Measurements from ENCODE around the gene SLC9A9.

The SLC9A9 gene

GRCh38 chr3:143654906-143655305 is 193.4 kb downstream of the SLC9A9 start:
- no peak overlapping the region for H3K4me3 ChIP-seq (ENCODE audit: low read depth in 1 of 2, low read length in 2 of 2)
- H3K9me3 ChIP-seq (ENCODE audit: control insufficient read depth in 1 of 2, low read length in 2 of 2): no peaks in the 10 kb centered on the region
- H3K27ac ChIP-seq (ENCODE audit: low read length): no peak overlapping the region
- no peaks in the 10 kb centered on the region for H3K27me3 ChIP-seq (ENCODE audit: low read depth, low read length)
- H3K4me1 ChIP-seq (ENCODE audit: control insufficient read depth in 1 of 2, insufficient read depth in 2 of 2, low read length in 2 of 2): peaks cover 0 to 6% of the 10 kb centered on the region in 2 donors
- peaks cover 0 to 15% of the 10 kb centered on the region in 2 donors for H3K36me3 ChIP-seq (ENCODE audit: control insufficient read depth in 1 of 2, insufficient read depth in 2 of 2, low read length in 2 of 2)

GRCh38 chr3:143653935-143654334 is 194.3 kb downstream of the SLC9A9 start:
- no peaks in the 10 kb centered on the region for H3K27me3 ChIP-seq (ENCODE audit: low read depth, low read length)
- H3K4me1 ChIP-seq (ENCODE audit: control insufficient read depth in 1 of 2, insufficient read depth in 2 of 2, low read length in 2 of 2): peaks cover 0 to 6% of the 10 kb centered on the region in 2 donors
- no peak overlapping the region for H3K27ac ChIP-seq (ENCODE audit: low read length)
- H3K4me3 ChIP-seq (ENCODE audit: low read depth in 1 of 2, low read length in 2 of 2): no peak overlapping the region
- peaks cover 0 to 16% of the 10 kb centered on the region in 2 donors for H3K36me3 ChIP-seq (ENCODE audit: control insufficient read depth in 1 of 2, insufficient read depth in 2 of 2, low read length in 2 of 2)
- H3K9me3 ChIP-seq (ENCODE audit: control insufficient read depth in 1 of 2, low read length in 2 of 2): no peaks in the 10 kb centered on the region

- H3K27me3 ChIP-seq (ENCODE audit: low read depth, low read length): no peaks in the 10 kb centered on the region
- H3K27ac ChIP-seq (ENCODE audit: low read length): no peak overlapping the region
- H3K36me3 ChIP-seq (ENCODE audit: control insufficient read depth in 1 of 2, insufficient read depth in 2 of 2, low read length in 2 of 2): peaks cover 0 to 16% of the 10 kb centered on the region in 2 donors
- no peak overlapping the region for H3K4me3 ChIP-seq (ENCODE audit: low read depth in 1 of 2, low read length in 2 of 2)
- no peaks in the 10 kb centered on the region for H3K9me3 ChIP-seq (ENCODE audit: control insufficient read depth in 1 of 2, low read length in 2 of 2)
- H3K4me1 ChIP-seq (ENCODE audit: control insufficient read depth in 1 of 2, insufficient read depth in 2 of 2, low read length in 2 of 2): peaks cover 0 to 6% of the 10 kb centered on the region in 2 donors
These were observed 194.8 kb downstream of the SLC9A9 start for GRCh38 chr3:143653493-143653892.

GRCh38 chr3:143652118-143652517 is 196.2 kb downstream of the SLC9A9 start:
- Histone ChIP-seq H3K4me3 (ENCODE audit: low read depth in 1 of 2, low read length in 2 of 2) (no peak overlapping the region), H3K36me3 (ENCODE audit: control insufficient read depth in 1 of 2, insufficient read depth in 2 of 2, low read length in 2 of 2) (peaks cover 0 to 16% of the 10 kb centered on the region in 2 donors), H3K4me1 (ENCODE audit: control insufficient read depth in 1 of 2, insufficient read depth in 2 of 2, low read length in 2 of 2) (peaks cover 0 to 6% of the 10 kb centered on the region in 2 donors), H3K27ac (ENCODE audit: low read length) (no peak overlapping the region), H3K27me3 (ENCODE audit: low read depth, low read length) (no peaks in the 10 kb centered on the region), H3K9me3 (ENCODE audit: control insufficient read depth in 1 of 2, low read length in 2 of 2) (no peaks in the 10 kb centered on the region)

GRCh38 chr3:143650827-143651226 is 197.4 kb downstream of the SLC9A9 start:
- Histone ChIP-seq H3K27me3 (ENCODE audit: low read depth, low read length) (no peaks in the 10 kb centered on the region), H3K4me1 (ENCODE audit: control insufficient read depth in 1 of 2, insufficient read depth in 2 of 2, low read length in 2 of 2) (peaks cover 0 to 6% of the 10 kb centered on the region in 2 donors), H3K36me3 (ENCODE audit: control insufficient read depth in 1 of 2, insufficient read depth in 2 of 2, low read length in 2 of 2) (peaks cover 0 to 16% of the 10 kb centered on the region in 2 donors), H3K4me3 (ENCODE audit: low read depth in 1 of 2, low read length in 2 of 2) (no peak overlapping the region), H3K27ac (ENCODE audit: low read length) (no peak overlapping the region), H3K9me3 (ENCODE audit: control insufficient read depth in 1 of 2, low read length in 2 of 2) (no peaks in the 10 kb centered on the region)

- Histone ChIP-seq H3K27ac (ENCODE audit: low read length) (no peak overlapping the region), H3K9me3 (ENCODE audit: control insufficient read depth in 1 of 2, low read length in 2 of 2) (no peaks in the 10 kb centered on the region)
These were observed 198.1 kb downstream of the SLC9A9 start for GRCh38 chr3:143650120-143650519.

GRCh38 chr3:143648708-143649107 is 199.6 kb downstream of the SLC9A9 start:
- no peak overlapping the region for H3K27ac ChIP-seq (ENCODE audit: low read length)
- peaks cover 0 to 6% of the 10 kb centered on the region in 2 donors for H3K4me1 ChIP-seq (ENCODE audit: control insufficient read depth in 1 of 2, insufficient read depth in 2 of 2, low read length in 2 of 2)
- no peaks in the 10 kb centered on the region for H3K9me3 ChIP-seq (ENCODE audit: control insufficient read depth in 1 of 2, low read length in 2 of 2)
- H3K36me3 ChIP-seq (ENCODE audit: control insufficient read depth in 1 of 2, insufficient read depth in 2 of 2, low read length in 2 of 2): peaks cover 0 to 13% of the 10 kb centered on the region in 2 donors
- H3K27me3 ChIP-seq (ENCODE audit: low read depth, low read length): no peaks in the 10 kb centered on the region
- H3K4me3 ChIP-seq (ENCODE audit: low read depth in 1 of 2, low read length in 2 of 2): no peak overlapping the region

More at GRCh38 chr3:143650120-143650519, 198.1 kb downstream of the SLC9A9 start:
- H3K36me3 ChIP-seq (ENCODE audit: control insufficient read depth in 1 of 2, insufficient read depth in 2 of 2, low read length in 2 of 2): peaks cover 0 to 15% of the 10 kb centered on the region in 2 donors
- H3K4me3 ChIP-seq (ENCODE audit: low read depth in 1 of 2, low read length in 2 of 2): no peak overlapping the region
- no peaks in the 10 kb centered on the region for H3K27me3 ChIP-seq (ENCODE audit: low read depth, low read length)
- peaks cover 0 to 6% of the 10 kb centered on the region in 2 donors for H3K4me1 ChIP-seq (ENCODE audit: control insufficient read depth in 1 of 2, insufficient read depth in 2 of 2, low read length in 2 of 2)

- H3K36me3 ChIP-seq (ENCODE audit: control insufficient read depth in 1 of 2, insufficient read depth in 2 of 2, low read length in 2 of 2): peaks cover 0 to 13% of the 10 kb centered on the region in 2 donors
These were observed 200.1 kb downstream of the SLC9A9 start for GRCh38 chr3:143648218-143648617.

GRCh38 chr3:143644370-143645089 is 203.7 kb downstream of the SLC9A9 start:
- H3K9me3 ChIP-seq (ENCODE audit: control insufficient read depth in 1 of 2, low read length in 2 of 2): no peaks in the 10 kb centered on the region
- no peak overlapping the region for H3K27ac ChIP-seq (ENCODE audit: low read length)
- no peaks in the 10 kb centered on the region for H3K27me3 ChIP-seq (ENCODE audit: low read depth, low read length)
- no peak overlapping the region for H3K4me3 ChIP-seq (ENCODE audit: low read depth in 1 of 2, low read length in 2 of 2)
- H3K36me3 ChIP-seq (ENCODE audit: control insufficient read depth in 1 of 2, insufficient read depth in 2 of 2, low read length in 2 of 2): no peaks in the 10 kb centered on the region
- H3K4me1 ChIP-seq (ENCODE audit: control insufficient read depth in 1 of 2, insufficient read depth in 2 of 2, low read length in 2 of 2): peaks cover 0 to 2% of the 10 kb centered on the region in 2 donors

More at GRCh38 chr3:143648218-143648617, 200.1 kb downstream of the SLC9A9 start:
- no peaks in the 10 kb centered on the region for H3K27me3 ChIP-seq (ENCODE audit: low read depth, low read length)
- no peak overlapping the region for H3K27ac ChIP-seq (ENCODE audit: low read length)
- H3K9me3 ChIP-seq (ENCODE audit: control insufficient read depth in 1 of 2, low read length in 2 of 2): no peaks in the 10 kb centered on the region
- peaks cover 0 to 6% of the 10 kb centered on the region in 2 donors for H3K4me1 ChIP-seq (ENCODE audit: control insufficient read depth in 1 of 2, insufficient read depth in 2 of 2, low read length in 2 of 2)
- H3K4me3 ChIP-seq (ENCODE audit: low read depth in 1 of 2, low read length in 2 of 2): no peak overlapping the region

- H3K27me3 ChIP-seq (ENCODE audit: low read depth, low read length): no peaks in the 10 kb centered on the region
- H3K27ac ChIP-seq (ENCODE audit: low read length): no peak overlapping the region
These were observed 204.4 kb downstream of the SLC9A9 start for GRCh38 chr3:143643905-143644304.

GRCh38 chr3:143640774-143641173 is 207.5 kb downstream of the SLC9A9 start:
- no peaks in the 10 kb centered on the region for H3K27me3 ChIP-seq (ENCODE audit: low read depth, low read length)
- peaks cover 2 to 5% of the 10 kb centered on the region in 2 donors for H3K9me3 ChIP-seq (ENCODE audit: control insufficient read depth in 1 of 2, low read length in 2 of 2)
- peaks cover 0 to 2% of the 10 kb centered on the region in 2 donors for H3K4me1 ChIP-seq (ENCODE audit: control insufficient read depth in 1 of 2, insufficient read depth in 2 of 2, low read length in 2 of 2)
- no peaks in the 10 kb centered on the region for H3K36me3 ChIP-seq (ENCODE audit: control insufficient read depth in 1 of 2, insufficient read depth in 2 of 2, low read length in 2 of 2)
- no peak overlapping the region for H3K27ac ChIP-seq (ENCODE audit: low read length)
- no peak overlapping the region for H3K4me3 ChIP-seq (ENCODE audit: low read depth in 1 of 2, low read length in 2 of 2)

More at GRCh38 chr3:143643905-143644304, 204.4 kb downstream of the SLC9A9 start:
- Histone ChIP-seq H3K4me1 (ENCODE audit: control insufficient read depth in 1 of 2, insufficient read depth in 2 of 2, low read length in 2 of 2) (peaks cover 0 to 2% of the 10 kb centered on the region in 2 donors), H3K4me3 (ENCODE audit: low read depth in 1 of 2, low read length in 2 of 2) (no peak overlapping the region), H3K9me3 (ENCODE audit: control insufficient read depth in 1 of 2, low read length in 2 of 2) (no peaks in the 10 kb centered on the region), H3K36me3 (ENCODE audit: control insufficient read depth in 1 of 2, insufficient read depth in 2 of 2, low read length in 2 of 2) (no peaks in the 10 kb centered on the region)
